Tibial nerve (tissue), 4 donors: ENCODE measurements around the gene CLMP.

ENCODE experiments used
- CTCF ChIP-seq, 5 experiments: fragments of 200-600 bp in 3 of 5; fragments of 450-650 bp in 2 of 5; sonication (generic) in 3 of 5; IDR thresholded peaks; one replicate each; pipeline ENCODE4 v1.5.1; 2016 to 2019; ENCODE audit warnings: antibody characterized with exemption in 5 of 5, mild to moderate bottlenecking in 3 of 5, moderate library complexity in 2 of 5
- EP300 ChIP-seq, 2 donors: sonication (generic); formaldehyde crosslinking; IDR thresholded peaks; one replicate each; pipeline ENCODE4 v1.6.1; 2017; ENCODE audit warnings: antibody characterized with exemption in 2 of 2, mild to moderate bottlenecking in 1 of 2
- POLR2A ChIP-seq, 2 donors: fragments of 450-650 bp; IDR thresholded peaks; one replicate each; pipeline ENCODE4 v1.6.1; 2017; ENCODE audit warnings: antibody characterized with exemption in 2 of 2, mild to moderate bottlenecking in 2 of 2, moderate library complexity in 2 of 2

GRCh38 chr11:123206791-123207434 is 11.9 kb upstream of the CLMP start:
- TF ChIP-seq CTCF (IDR thresholded peaks at IDR 0.05) (no peak), EP300 (IDR thresholded peaks at IDR 0.05) (no peak), POLR2A (IDR thresholded peaks at IDR 0.05) (no peak)
